Astrocyte (in vitro differentiated cells and primary cell): ENCODE measurements around the gene PGAM2.

Experiments used
- EZH2 ChIP-seq: IDR thresholded peaks from 2 replicates; pipeline ENCODE4 v1.6.1; 2012; ENCODE audit warnings: mild to moderate bottlenecking, low read length, inconsistent platforms; ENCODE audit not compliant: insufficient read depth
- TF ChIP-seq, protein P1 (sequence below): IDR thresholded peaks from 2 replicates; pipeline ENCODE4 v1.5.1; 2011; ENCODE audit warnings: low read depth, mild to moderate bottlenecking, inconsistent platforms, low read length, moderate library complexity; ENCODE audit not compliant: insufficient read depth

DNA sequence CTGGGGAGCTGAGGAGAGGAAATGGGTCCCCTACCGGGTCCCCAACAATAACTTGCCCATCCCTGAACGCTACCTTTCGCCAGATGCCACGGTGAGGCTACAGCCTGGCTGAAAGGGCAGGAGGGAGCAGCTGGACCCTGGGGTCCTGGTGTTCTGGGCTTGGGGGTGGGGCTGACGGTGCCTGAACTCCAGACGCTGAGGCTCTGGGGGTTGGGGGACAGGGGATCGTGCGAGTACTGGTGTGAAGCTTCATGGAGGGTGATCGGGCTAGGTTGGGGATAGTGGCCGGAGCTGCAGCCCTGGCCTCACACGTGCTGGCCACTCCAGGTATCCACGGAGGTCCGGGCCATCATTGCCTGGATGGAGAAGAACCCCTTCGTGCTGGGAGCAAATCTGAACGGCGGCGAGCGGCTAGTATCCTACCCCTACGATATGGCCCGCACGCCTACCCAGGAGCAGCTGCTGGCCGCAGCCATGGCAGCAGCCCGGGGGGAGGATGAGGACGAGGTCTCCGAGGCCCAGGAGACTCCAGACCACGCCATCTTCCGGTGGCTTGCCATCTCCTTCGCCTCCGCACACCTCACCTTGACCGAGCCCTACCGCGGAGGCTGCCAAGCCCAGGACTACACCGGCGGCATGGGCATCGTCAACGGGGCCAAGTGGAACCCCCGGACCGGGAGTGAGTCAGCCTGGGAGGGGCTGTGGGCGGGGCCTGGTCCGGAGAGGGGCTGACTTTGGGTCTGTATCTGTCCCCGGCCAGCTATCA is 47.0 kb upstream of the PGAM2 start:
- TF ChIP-seq, protein P1, sequence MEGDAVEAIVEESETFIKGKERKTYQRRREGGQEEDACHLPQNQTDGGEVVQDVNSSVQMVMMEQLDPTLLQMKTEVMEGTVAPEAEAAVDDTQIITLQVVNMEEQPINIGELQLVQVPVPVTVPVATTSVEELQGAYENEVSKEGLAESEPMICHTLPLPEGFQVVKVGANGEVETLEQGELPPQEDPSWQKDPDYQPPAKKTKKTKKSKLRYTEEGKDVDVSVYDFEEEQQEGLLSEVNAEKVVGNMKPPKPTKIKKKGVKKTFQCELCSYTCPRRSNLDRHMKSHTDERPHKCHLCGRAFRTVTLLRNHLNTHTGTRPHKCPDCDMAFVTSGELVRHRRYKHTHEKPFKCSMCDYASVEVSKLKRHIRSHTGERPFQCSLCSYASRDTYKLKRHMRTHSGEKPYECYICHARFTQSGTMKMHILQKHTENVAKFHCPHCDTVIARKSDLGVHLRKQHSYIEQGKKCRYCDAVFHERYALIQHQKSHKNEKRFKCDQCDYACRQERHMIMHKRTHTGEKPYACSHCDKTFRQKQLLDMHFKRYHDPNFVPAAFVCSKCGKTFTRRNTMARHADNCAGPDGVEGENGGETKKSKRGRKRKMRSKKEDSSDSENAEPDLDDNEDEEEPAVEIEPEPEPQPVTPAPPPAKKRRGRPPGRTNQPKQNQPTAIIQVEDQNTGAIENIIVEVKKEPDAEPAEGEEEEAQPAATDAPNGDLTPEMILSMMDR: no peak
- no peak for TF ChIP-seq EZH2
